ENCODE measurements around the gene EFNA2.

- TF ChIP-seq POLR2A (IDR thresholded peaks at IDR 0.05) (no peak), CTCF (IDR thresholded peaks at IDR 0.05) (no peak)
These were observed 12.2 kb upstream of the EFNA2 start for GRCh38 chr19:1273263-1274041.

Measured in uterus (tissue), 2 donors.